ENCODE results near the gene KLHL2.
"Not testable (repeated sequence)": the region's sequence is repeated elsewhere in the genome, so short reads cannot be mapped to it uniquely, and the experiment has no call there.

The KLHL2 gene

GRCh38 chr4:165331823-165332222 lies 124.5 kb downstream of the KLHL2 start:
- no peak for DNase-seq

- DNase-seq: no peak
These were observed 125.1 kb downstream of the KLHL2 start for GRCh38 chr4:165332502-165332901.

- DNase-seq: no peak
These were observed 127.9 kb downstream of the KLHL2 start for GRCh38 chr4:165335163-165335703.

- no peak for DNase-seq
These were observed 129.4 kb downstream of the KLHL2 start for GRCh38 chr4:165336743-165337142.

GRCh38 chr4:165342340-165342739 lies 135.0 kb downstream of the KLHL2 start:
- DNase-seq: not testable (repeated sequence)

GRCh38 chr4:165343353-165344191 lies 136.2 kb downstream of the KLHL2 start:
- no peak for DNase-seq

- no peak for DNase-seq
These were observed 138.5 kb downstream of the KLHL2 start for GRCh38 chr4:165345666-165346417.

GRCh38 chr4:165347647-165348569 lies 140.5 kb downstream of the KLHL2 start:
- DNase-seq: no peak

- DNase-seq: no peak
These were observed 144.2 kb downstream of the KLHL2 start for GRCh38 chr4:165351359-165352130.

GRCh38 chr4:165355900-165356300 lies 148.5 kb downstream of the KLHL2 start:
- DNase-seq: peak; percentile 15

GRCh38 chr4:165359506-165359905 lies 152.1 kb downstream of the KLHL2 start:
- no peak for DNase-seq

- no peak for DNase-seq
These were observed 152.8 kb downstream of the KLHL2 start for GRCh38 chr4:165360041-165360695.

GRCh38 chr4:165360985-165361670 lies 153.8 kb downstream of the KLHL2 start:
- DNase-seq: no peak

- no peak for DNase-seq
These were observed 154.4 kb downstream of the KLHL2 start for GRCh38 chr4:165361810-165362209.

- peak; percentile 18 for DNase-seq
These were observed 157.2 kb downstream of the KLHL2 start for GRCh38 chr4:165364452-165365080.

- no peak for DNase-seq
These were observed 159.7 kb downstream of the KLHL2 start for GRCh38 chr4:165367040-165367439.

- DNase-seq: no peak
These were observed 160.8 kb downstream of the KLHL2 start for GRCh38 chr4:165368114-165368513.

GRCh38 chr4:165368567-165368966 lies 161.2 kb downstream of the KLHL2 start:
- no peak for DNase-seq

- DNase-seq: no peak
These were observed 162.2 kb downstream of the KLHL2 start for GRCh38 chr4:165369522-165369921.

- no peak for DNase-seq
These were observed 163.2 kb downstream of the KLHL2 start for GRCh38 chr4:165370530-165370929.
